Measurements from ENCODE around the gene GTPBP3. TPM values are rescaled to one million over a fixed set of nuclear protein-coding genes. Genes with fewer than 3 reads are reported as not detected.

GTPBP3 gene
- total RNA-seq, 1 donor from 2014 or later, result 61.2 TPM

- Mint-ChIP-seq H3K27me3 (ENCODE audit: unreplicated experiment) (peaks cover 4% of the 10 kb centered on the region), H3K27ac (ENCODE audit: unreplicated experiment) (no peak within 1 kb of the TSS), H3K4me1 (ENCODE audit: low read depth, unreplicated experiment) (no peaks in the 10 kb centered on the region), H3K4me3 (ENCODE audit: unreplicated experiment) (no peak within 1 kb of the TSS), H3K36me3 (ENCODE audit: unreplicated experiment) (no peaks in the 10 kb centered on the region), H3K9me3 (ENCODE audit: unreplicated experiment) (no peaks in the 10 kb centered on the region)
- DNase-seq, result no peak
- no peak for TF ChIP-seq CTCF (IDR thresholded peaks at IDR 0.05; ENCODE audit: partially characterized antibody, unreplicated experiment)
Measured at GRCh38 chr19:17376935-17377600, 39.7 kb downstream of the GTPBP3 start, which contains the start of gene PLVAP. Gene PLVAP, minus strand, starts transcription at chr19:17377342. Its CDS starts 54 bp downstream, at chr19:17377288.

- no peaks in the 10 kb centered on the region for H3K4me1 Mint-ChIP-seq (ENCODE audit: low read depth, unreplicated experiment)
- H3K27me3 Mint-ChIP-seq (ENCODE audit: unreplicated experiment), result peaks cover 4% of the 10 kb centered on the region
- no peak for DNase-seq
- TF ChIP-seq CTCF (IDR thresholded peaks at IDR 0.05; ENCODE audit: partially characterized antibody, unreplicated experiment), result no peak
- no peak overlapping the region for H3K4me3 Mint-ChIP-seq (ENCODE audit: unreplicated experiment)
- no peaks in the 10 kb centered on the region for H3K9me3 Mint-ChIP-seq (ENCODE audit: unreplicated experiment)
- no peaks in the 10 kb centered on the region for H3K36me3 Mint-ChIP-seq (ENCODE audit: unreplicated experiment)
- no peak overlapping the region for H3K27ac Mint-ChIP-seq (ENCODE audit: unreplicated experiment)
Measured at GRCh38 chr19:17378271-17378670, 40.9 kb downstream of the GTPBP3 start.

GRCh38 chr19:17379221-17379631, 41.9 kb downstream of the GTPBP3 start:
- no peaks in the 10 kb centered on the region for H3K9me3 Mint-ChIP-seq (ENCODE audit: unreplicated experiment)
- H3K27me3 Mint-ChIP-seq (ENCODE audit: unreplicated experiment), result peaks cover 6% of the 10 kb centered on the region
- no peak for TF ChIP-seq CTCF (IDR thresholded peaks at IDR 0.05; ENCODE audit: partially characterized antibody, unreplicated experiment)
- no peaks in the 10 kb centered on the region for H3K36me3 Mint-ChIP-seq (ENCODE audit: unreplicated experiment)
- DNase-seq, result no peak
- no peaks in the 10 kb centered on the region for H3K4me1 Mint-ChIP-seq (ENCODE audit: low read depth, unreplicated experiment)
- no peak overlapping the region for H3K4me3 Mint-ChIP-seq (ENCODE audit: unreplicated experiment)
- H3K27ac Mint-ChIP-seq (ENCODE audit: unreplicated experiment), result no peak overlapping the region

GRCh38 chr19:17380426-17381138, 43.2 kb downstream of the GTPBP3 start:
- Mint-ChIP-seq H3K27me3 (ENCODE audit: unreplicated experiment) (peaks cover 6% of the 10 kb centered on the region), H3K36me3 (ENCODE audit: unreplicated experiment) (no peaks in the 10 kb centered on the region), H3K4me3 (ENCODE audit: unreplicated experiment) (no peak overlapping the region), H3K9me3 (ENCODE audit: unreplicated experiment) (no peaks in the 10 kb centered on the region), H3K4me1 (ENCODE audit: low read depth, unreplicated experiment) (no peaks in the 10 kb centered on the region), H3K27ac (ENCODE audit: unreplicated experiment) (no peak overlapping the region)
- no peak for DNase-seq
- TF ChIP-seq CTCF (IDR thresholded peaks at IDR 0.05; ENCODE audit: partially characterized antibody, unreplicated experiment), result no peak
